GM21423 (cell line): ENCODE results near the gene TRIM34.
"Not testable (repeated sequence)": the region's sequence is repeated elsewhere in the genome, so short reads cannot be mapped to it uniquely, and the experiment has no call there.

Experiments
- ATAC-seq: cut with Tn5 transposase; IDR thresholded peaks from one replicate; pipeline ENCODE4 v1.9.1; 2021; ENCODE audit warnings: mild to moderate bottlenecking, moderate library complexity; ENCODE audit not compliant: unreplicated experiment

TRIM34 gene

DNA sequence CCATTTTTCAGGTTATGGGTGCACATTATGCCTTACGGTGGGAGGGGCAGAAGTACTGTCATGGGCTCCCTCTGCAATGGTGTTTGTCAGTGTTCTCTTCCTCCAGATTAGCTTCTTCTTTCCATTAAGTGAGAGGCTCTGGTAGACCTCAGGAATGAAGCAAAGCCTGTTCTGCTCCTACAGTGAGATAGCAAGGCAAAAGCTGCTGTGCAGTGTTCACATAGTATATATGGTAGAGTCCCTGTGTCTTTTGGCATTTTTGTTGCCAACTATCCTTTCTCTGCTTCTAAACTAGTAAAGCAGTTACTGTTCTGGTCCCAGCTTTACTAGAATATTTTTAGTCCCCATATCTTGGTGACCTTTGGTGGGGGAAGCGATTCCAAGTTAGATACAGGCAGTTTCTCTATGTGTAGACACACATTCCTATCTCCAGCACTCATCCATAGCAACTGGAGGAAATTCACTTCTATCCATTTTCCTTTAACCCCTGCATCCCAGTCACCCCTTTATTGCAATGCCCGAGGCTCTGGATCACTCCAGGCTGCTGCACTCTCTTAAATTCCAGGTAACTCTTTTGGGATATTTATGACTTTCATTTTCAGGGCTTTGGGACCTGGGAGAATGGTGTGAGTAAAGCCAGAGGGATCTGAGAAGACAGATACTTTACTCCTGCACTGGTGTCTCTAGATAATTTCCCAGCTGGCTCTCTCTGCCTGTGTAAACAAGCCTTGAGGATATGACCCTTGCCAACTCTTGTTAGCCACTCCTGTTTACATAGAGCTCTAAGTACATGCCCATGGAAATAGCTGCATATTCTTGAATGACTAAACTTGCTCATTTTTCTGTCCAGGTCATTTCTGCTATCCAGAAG lies 3.9 kb upstream of the TRIM34 start:
- no peak for ATAC-seq

DNA sequence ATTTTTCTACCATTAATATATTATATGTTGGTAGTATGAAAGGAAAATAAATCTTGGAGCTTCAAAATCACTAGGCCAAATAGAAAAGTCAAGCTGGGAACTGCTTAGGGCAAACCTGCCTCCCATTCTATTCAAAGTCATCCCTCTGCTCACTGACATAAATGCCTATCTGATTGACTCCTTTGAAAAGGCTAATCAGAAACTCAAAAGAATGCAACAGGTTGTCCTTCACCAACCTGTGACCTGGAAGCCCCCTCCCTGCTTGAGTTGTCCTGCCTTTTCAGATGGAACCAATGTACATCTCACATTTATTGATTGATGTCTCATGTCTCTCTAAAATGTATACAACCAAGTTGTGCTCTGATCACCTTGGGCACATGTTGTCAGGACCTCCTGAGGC lies 3.2 kb upstream of the TRIM34 start:
- no peak for ATAC-seq

DNA sequence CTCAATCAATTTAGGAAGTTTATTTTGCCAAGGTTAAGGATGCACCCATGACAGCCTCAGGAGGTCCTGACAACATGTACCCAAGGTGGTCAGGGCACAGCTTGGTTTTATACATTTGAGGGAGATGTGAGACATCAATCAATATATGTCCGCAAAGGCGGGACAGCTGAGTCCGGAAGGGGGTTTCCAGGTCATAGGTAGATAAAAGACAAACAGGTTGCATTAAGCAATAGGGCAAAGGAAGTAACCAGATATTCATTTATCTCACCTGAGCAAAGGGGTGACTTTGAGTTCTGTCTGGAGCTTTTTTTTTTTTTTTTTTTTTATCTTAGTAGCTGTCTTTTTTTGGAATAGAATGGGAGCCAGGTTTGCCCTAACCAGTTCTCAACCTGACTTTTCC lies 2.0 kb upstream of the TRIM34 start:
- ATAC-seq, result no peak

DNA sequence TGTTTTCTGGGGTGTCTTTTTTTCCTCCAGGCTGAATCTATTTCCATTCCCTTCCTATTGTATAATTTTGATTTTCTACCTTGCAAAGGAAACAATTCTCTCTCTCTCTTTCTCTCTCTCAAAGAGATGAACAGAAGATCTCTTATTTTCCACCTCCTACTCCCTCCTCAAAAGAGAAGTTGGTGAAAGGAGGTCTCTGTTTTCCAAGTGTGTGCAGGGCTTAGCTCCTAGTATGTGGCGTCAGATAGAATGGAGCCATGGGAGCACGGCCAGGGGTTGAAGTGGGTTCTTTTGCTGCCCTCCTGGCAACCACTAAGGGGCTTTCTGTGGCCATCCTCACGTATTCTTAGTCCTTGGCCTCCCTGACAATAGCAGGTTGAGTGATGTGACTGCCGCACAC lies 480 bp downstream of the TRIM34 start:
- no peak for ATAC-seq

DNA sequence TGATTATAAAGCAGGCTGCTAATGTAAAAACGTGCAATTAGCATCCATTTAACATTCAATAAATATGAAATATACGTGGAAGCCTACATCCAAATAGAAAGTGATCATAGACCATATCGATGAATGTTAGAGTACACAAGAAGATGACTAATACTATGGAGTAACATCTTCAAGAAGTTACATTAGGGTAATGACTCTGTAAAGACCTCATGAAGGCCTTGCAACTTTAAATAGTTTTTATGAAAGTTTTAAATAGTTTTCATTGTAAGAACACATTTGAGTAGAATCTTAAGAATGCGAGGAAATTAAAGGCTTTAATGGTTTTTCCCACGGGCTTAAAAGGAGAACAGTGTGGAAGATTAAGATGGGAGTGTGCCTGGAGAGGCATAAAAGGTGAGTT lies 1.4 kb downstream of the TRIM34 start:
- ATAC-seq, result no peak

DNA sequence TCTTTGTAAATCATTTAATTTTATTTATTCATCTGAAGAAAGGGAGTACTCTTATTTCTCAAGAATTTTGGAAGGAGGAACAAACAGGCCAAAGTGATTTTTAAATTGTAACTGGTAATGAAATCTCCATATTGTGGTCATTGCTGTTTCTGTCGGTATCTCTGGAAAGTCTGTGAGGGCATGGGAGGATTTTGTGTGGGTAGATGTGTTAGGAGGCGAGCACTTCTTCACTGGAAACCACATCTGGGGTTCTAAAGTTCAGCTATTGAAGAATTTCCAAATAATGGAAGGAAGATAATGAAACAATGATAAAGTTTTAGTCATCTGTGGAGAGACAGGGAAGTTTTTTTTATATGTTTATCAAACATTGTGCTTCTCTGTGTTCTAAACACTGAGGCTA lies 6.6 kb downstream of the TRIM34 start:
- no peak for ATAC-seq

DNA sequence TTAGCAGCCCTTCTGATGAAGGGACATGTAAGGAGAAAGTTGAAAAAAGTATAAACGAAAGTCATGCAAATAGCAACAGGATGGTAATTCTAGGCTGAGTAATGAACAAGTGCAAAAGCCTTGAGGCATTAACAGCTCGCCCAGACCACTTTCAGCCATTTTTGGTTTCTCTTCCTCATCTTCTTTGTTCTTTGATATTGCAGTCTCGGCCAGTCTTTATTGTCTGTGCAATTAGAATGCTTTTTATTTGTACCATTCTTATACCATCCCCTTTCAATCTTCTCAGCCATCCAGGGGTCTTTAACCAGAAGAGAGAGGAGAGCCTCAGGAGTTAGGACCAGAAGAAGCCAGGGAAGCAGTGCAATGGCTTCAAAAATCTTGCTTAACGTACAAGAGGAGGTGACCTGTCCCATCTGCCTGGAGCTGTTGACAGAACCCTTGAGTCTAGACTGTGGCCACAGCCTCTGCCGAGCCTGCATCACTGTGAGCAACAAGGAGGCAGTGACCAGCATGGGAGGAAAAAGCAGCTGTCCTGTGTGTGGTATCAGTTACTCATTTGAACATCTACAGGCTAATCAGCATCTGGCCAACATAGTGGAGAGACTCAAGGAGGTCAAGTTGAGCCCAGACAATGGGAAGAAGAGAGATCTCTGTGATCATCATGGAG lies 7.3 kb downstream of the TRIM34 start:
- peak; percentile 94 for ATAC-seq

DNA sequence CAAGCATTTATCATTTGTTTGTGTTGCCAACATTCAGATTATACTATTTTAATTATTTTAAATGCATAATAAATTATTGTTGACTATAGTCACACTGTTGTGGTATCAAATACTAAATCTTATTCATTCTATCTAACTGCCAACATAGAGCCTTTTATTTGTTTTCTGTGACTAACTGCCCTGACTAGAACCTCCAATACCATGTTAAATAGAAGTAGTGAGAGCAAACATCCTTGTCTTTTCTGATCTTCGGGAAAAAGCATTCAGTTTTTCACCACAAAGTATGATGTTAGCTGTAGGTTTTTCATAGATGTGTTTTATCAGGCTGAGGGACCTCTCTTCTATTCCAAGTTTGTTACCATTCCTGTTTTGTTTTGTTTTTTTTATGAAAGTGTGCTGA lies 15.2 kb downstream of the TRIM34 start:
- no peak for ATAC-seq

DNA sequence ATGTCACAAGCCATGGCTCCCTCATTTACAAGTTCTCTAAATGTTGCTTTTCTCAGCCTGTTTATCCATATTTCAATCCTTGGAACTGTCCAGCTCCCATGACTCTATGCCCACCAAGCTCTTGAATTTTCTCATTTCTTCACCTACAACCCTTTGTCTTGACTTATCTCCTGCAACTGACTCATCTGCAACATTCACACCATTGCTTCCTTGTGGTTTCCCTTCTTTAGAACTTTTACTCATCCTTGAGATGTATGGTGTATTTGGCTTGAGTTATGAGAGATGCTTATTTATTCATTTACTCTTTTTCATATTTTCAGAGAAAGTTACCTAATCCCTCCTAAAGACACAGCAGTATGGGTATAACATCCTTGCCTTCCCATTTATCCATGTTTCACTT lies 18.8 kb downstream of the TRIM34 start:
- ATAC-seq, result no peak

DNA sequence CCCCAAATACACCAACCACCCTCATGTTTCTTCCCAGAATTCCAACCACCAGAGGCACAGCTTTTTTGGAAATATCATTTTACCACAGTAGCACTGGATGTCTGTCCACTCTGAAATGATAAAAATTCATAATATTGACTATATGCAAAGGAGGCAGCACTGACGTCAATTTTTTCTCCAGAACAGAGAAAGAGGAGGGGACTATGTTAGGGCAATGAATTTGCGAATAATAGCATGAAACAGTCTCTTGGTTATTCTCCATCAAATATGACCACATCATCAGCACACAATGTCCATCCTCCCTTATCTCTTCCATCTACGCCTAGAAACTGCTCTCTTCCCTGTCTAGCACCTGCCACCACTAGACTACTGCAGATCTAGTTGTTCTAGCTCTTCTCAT lies 21.3 kb downstream of the TRIM34 start:
- no peak for ATAC-seq

DNA sequence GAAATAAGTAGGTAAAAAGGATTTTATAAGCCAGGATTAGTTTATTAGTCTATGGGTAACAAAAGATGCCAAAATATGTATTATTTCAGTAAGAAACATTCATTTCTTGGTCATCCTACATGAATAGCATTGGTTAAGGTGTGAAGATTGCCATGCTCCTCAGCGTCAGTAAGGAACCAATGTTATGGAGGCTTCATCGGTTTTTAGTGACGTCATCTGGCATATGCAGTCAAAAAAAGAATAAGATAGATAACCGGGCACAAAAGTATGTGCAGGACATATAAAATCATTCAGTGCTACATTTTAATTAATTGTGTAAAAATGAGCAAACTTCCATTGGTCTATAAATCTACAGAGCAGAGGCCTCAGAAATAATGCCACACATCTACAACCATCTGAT lies 30.7 kb downstream of the TRIM34 start:
- no peak for ATAC-seq

DNA sequence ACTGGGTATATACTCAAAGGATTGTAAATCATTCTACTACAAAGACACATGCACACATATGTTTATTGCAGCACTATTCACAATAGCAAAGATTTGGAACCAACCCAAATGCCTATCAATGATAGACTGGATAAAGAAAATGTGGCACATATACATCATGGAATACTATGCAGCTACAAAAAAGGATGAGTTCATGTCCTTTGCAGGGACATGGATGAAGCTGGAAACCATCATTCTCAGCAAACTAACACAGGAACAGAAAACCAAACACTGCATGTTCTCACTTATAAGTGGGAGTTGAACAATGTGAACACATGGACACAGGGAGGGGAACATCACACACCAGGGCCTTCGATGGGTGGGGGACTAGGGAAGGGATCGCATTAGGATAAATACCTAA lies 32.2 kb downstream of the TRIM34 start:
- ATAC-seq, result not testable (repeated sequence)

DNA sequence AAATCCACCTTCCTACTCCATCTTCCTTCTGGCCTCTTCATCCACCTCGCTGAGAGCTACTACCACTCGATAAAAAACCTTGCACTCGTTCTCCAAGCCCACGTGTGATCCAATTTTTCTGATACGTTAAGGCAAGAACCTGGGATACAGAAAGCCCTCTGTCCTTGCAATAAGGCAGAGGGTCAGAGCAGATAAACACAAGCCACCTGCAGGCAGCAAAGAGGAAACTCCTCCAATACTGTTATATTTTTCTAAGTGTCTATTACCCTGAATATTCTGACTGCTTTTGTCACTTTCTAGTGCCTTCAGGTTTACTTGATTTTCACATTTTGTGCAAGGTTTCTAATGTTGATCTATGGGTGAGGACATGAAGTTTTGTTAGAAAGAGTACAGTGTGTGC lies 33.5 kb downstream of the TRIM34 start:
- no peak for ATAC-seq

DNA sequence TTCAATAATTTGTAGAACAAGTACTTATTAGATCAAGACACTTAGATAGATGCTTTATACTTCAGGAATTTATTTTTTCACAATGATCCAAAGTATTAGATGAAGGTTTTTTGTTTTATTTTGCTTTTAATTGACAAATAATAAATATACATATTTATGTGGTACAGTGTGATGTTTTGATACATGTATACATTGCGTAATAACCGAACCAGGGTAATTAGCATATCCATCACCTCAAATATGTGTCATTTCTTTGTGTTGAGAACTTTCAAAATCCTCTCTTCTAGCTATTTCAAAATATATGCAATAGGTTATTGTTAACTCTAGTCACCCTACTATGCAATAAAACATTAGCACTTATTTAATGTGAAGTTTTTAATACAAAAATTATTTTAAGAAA lies 38.7 kb downstream of the TRIM34 start:
- ATAC-seq, result no peak

DNA sequence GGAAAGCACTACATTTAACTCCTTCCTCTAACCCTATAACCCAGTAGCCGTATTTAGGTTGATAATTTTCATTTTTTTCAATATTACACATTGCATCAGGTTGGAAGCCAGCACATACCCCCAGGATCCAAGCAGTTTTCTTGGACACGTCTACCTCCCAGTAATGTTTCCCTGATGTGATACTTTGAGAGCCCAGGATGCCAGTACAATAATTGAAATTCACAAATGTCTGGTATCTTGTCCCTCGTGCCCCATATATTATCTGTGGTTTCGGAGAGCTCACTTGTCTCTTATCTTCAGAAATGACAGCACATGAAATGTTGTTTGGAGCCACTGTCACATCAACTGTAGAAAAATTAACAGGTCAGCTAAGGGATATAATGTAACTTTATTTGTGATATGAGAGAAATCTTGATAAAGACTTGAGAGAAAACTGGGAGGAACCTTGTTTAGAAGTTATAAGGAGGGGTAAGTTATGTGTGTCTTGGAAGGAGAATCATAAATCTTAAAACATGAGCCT lies 40.3 kb downstream of the TRIM34 start:
- ATAC-seq, result no peak

DNA sequence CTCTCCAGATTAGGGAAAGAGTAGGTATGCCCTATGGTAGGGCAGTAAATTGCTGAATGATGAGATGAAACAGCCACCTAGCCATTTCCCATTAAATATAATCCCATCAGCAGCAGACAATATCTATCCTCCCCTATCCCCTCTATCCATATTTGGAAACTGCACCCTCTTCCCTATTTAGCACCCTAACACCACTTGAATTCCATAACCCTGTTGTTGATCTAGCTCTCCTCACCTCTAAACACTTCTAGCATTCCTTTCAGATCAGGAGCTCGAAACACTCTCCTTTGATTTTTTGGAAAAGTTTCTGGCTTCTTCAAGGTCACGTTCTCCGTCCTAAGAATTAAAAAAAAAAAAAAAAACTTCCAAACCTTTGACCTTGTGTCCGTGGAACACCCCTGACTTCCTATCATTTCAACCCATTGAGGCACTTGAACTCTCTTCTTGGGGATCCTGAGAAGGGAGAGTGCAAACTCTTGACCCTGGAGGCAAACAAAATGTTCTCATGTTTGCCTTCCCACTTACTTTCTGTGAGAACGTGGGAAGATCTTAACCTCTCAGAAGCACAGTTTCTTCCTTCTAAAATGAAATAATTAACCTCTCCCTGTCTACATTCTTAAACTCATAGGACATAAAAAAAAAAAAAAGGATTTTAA lies 41.1 kb downstream of the TRIM34 start:
- no peak for ATAC-seq

DNA sequence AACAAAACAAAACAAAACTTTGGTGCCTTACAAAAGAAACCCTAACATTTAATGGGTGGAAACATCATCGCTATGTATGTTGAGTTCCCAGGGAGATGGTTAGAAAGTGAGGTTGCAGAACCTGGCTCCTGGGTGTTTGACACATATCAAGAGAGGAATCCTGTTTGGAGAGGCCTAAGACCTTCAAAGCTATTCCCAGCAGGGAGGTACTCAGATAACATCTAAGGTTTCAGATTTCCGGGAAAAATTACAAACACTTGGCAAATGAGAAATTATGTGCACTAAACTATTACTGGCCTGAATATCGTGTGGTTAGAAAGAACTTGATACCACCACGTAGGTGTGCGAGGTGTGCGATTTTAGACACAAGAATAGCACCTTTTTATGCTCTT lies 41.6 kb downstream of the TRIM34 start:
- ATAC-seq, result no peak

DNA sequence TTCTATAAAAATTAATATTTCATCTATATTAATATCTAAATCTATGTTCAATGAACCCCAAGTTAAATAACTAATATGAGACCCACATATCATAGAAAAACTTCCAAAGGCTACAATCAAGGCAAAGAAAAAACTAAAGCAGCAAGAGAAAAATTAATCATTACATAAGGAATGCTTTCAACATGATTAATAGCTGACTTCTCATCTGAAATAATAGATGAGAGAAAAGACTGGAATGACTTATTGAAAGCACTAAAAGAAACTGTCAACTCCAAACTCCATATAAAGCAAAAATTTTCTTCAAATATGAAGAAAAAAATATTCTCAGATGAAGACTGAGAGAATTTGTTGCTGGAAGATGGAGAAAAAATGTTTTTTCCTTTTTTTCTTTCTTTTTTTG lies 47.0 kb downstream of the TRIM34 start:
- no peak for ATAC-seq

DNA sequence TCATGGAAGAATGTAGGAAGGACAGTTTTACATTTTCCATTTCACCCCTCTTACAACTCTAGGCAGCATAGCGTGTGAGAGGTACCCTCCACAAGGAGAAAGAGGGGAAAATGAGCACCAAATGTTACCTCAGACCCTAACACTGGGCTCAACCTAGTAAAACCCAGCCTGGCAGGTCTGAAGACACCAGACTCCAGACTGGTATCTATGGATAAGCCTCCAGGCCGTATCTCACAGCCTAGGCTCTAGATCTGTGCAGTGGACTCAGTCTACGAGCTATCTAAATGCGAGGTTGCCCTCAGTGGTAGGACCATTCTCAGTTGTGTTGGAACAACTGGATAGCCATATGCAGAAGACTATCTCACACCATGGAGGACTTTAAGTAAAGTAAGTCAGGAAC lies 49.6 kb downstream of the TRIM34 start:
- ATAC-seq, result no peak

DNA sequence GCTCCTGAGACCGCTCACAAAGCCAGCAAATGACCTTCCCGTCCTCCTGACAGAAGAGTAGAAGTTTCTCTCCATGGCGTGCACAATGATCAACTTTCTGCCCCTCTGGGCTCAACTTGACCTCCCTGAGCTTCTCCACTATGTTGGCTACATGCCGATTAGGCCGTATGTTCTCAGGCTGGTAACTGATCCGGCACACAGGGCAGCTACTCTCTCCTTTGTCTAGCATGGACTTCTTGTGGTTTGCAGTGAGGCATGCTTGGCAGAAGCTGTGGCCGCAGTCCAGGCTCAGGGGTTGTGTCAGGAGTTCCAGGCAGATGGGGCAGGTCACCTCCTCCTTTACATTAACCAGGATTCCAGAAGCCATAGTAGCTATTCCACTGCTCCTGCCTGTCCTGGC lies 55.0 kb downstream of the TRIM34 start:
- ATAC-seq, result no peak

DNA sequence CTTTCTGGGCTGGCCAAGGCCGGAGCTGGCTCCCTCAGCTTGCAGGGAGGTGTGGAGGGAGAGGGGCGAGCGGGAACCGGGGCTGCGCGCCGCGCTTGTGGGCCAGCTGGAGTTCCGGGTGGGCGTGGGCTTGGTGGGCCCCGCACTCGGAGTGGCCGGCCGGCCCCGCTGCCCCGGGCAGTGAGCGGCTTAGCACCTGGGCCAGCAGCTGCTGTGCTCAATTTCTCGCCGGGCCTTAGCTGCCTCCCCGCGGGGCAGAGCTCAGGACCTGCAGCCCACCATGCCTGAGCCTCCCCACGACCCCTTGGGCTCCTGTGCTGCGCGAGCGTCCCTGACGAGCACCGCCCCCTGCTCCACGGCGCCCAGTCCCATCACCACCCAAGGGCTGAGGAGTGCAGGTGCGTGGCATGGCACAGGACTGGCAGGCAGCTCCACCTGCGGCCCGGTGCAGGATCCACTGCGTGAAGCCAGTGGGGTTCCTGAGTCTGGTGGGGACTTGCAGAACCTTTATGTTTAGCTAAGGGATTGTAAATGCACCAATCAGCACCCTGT lies 58.2 kb downstream of the TRIM34 start:
- ATAC-seq, result not testable (repeated sequence)

DNA sequence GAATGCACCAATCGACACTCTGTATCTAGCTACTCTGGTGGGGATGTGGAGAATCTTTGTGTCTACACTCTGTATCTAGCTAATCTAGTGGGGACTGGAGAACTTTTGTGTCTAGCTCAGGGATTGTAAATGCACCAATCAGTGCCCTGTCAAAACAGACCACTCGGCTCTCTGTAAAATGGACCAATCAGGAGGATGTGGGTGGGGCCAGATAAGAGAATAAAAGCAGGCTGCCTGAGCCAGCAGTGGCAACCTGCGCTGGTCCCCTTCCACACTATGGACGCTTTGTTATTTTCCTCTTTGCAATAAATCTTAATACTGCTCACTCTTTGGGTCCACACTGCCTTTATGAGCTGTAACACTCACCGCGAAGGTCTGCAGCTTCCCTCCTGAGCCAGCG lies 58.8 kb downstream of the TRIM34 start:
- not testable (repeated sequence) for ATAC-seq
